Vagina (tissue), 2 donors: Measurements from ENCODE around the gene WNT5A. TPM values are rescaled to one million over a fixed set of nuclear protein-coding genes. Genes with fewer than 3 reads are reported as not detected.
"Not testable (repeated sequence)": the region's sequence is repeated elsewhere in the genome, so short reads cannot be mapped to it uniquely, and the experiment has no call there.

Experiments used
- DNase-seq, 2 donors: peaks; one replicate each; pipeline ENCODE4 v3.0.0-alpha.2; 2017; ENCODE audit errors: extremely low spot score in 2 of 2
- H3K27ac ChIP-seq: fragments of 200-600 bp; sonication (generic); one replicate; pipeline ENCODE4 v1.5.1; 2019
- H3K27me3 ChIP-seq: fragments of 200-600 bp; sonication (generic); one replicate; pipeline ENCODE4 v1.5.1; 2019
- H3K36me3 ChIP-seq, 2 donors: fragments of 200-600 bp; sonication (generic); one replicate each; pipeline ENCODE4 v1.5.1; 2017 to 2019
- H3K4me1 ChIP-seq: fragments of 200-600 bp; sonication (generic); one replicate; pipeline ENCODE4 v1.5.1; 2019
- H3K4me3 ChIP-seq, 2 donors: fragments of 200-600 bp; sonication (generic); 1 replicate in 1 of 2; 2 replicates in 1 of 2; pipeline ENCODE4 v1.5.1; 2016 to 2019
- H3K9me3 ChIP-seq: fragments of 200-600 bp; sonication (generic); one replicate; pipeline ENCODE4 v1.5.1; 2019
- CTCF ChIP-seq, 3 experiments: fragments of 450-650 bp in 2 of 3; fragments of 200-600 bp in 1 of 3; sonication (generic) in 1 of 3; IDR thresholded peaks; one replicate each; pipeline ENCODE4 v1.5.1; 2017 to 2019; ENCODE audit warnings: antibody characterized with exemption in 3 of 3, mild to moderate bottlenecking in 2 of 3, moderate library complexity in 2 of 3
- POLR2A ChIP-seq, 2 donors: fragments of 450-650 bp; IDR thresholded peaks; one replicate each; pipeline ENCODE4 v1.6.1; 2017; ENCODE audit warnings: antibody characterized with exemption in 2 of 2, mild to moderate bottlenecking in 2 of 2, moderate library complexity in 2 of 2
- POLR2AphosphoS5 ChIP-seq, 2 donors: sonication (generic); formaldehyde crosslinking; IDR thresholded peaks; one replicate each; pipeline ENCODE4 v1.9.0; 2017; ENCODE audit warnings: antibody characterized with exemption in 2 of 2, mild to moderate bottlenecking in 2 of 2, low read depth in 1 of 2; ENCODE audit not compliant: insufficient read depth in 1 of 2
- intact Hi-C: fragments of 100-400 bp; cut with DNase I; formaldehyde crosslinking; loops from one replicate; pipeline ENCODE4 v1.15.1; 2023
- total RNA-seq: library from RNA; depleted of rRNA; stranded (reverse); fragments of >200 nt; gene quantifications from one replicate; pipeline ENCODE4 v1.2.3, GENCODE V29; 2016

The WNT5A gene
- total RNA-seq, 1 donor from 2014 or later, result 52.3 TPM

GRCh38 chr3:55508335-55508734 is 21.2 kb upstream of the WNT5A start:
- Histone ChIP-seq H3K9me3 (no peaks in the 10 kb centered on the region), H3K27ac (no peak overlapping the region), H3K27me3 (no peaks in the 10 kb centered on the region), H3K4me1 (peaks cover 15% of the 10 kb centered on the region), H3K36me3 (no peaks in the 10 kb centered on the region), H3K4me3 (no peak overlapping the region)
- no peak for TF ChIP-seq POLR2AphosphoS5 (IDR thresholded peaks at IDR 0.05; ENCODE audit: insufficient read depth in 1 of 2, low read depth in 1 of 2)
- no peak for TF ChIP-seq CTCF (IDR thresholded peaks at IDR 0.05)
- TF ChIP-seq POLR2A (IDR thresholded peaks at IDR 0.05), result no peak
- DNase-seq, result no peak
- intact Hi-C loops, result no loop called here

GRCh38 chr3:55507808-55508207 is 20.7 kb upstream of the WNT5A start:
- no peak for DNase-seq
- intact Hi-C loops, result no loop called here
- H3K9me3 ChIP-seq, result no peaks in the 10 kb centered on the region
- no peak for TF ChIP-seq CTCF (IDR thresholded peaks at IDR 0.05)
- H3K27me3 ChIP-seq, result no peaks in the 10 kb centered on the region
- no peak overlapping the region for H3K27ac ChIP-seq
- no peak overlapping the region for H3K4me3 ChIP-seq
- H3K36me3 ChIP-seq, result no peaks in the 10 kb centered on the region
- peaks cover 13% of the 10 kb centered on the region for H3K4me1 ChIP-seq

GRCh38 chr3:55505776-55506175 is 18.7 kb upstream of the WNT5A start:
- Histone ChIP-seq H3K36me3 (no peaks in the 10 kb centered on the region), H3K27ac (no peak overlapping the region), H3K27me3 (no peaks in the 10 kb centered on the region), H3K9me3 (no peaks in the 10 kb centered on the region), H3K4me3 (no peak overlapping the region), H3K4me1 (no peaks in the 10 kb centered on the region)
- TF ChIP-seq CTCF (IDR thresholded peaks at IDR 0.05), result no peak
- no peak for TF ChIP-seq POLR2AphosphoS5 (IDR thresholded peaks at IDR 0.05; ENCODE audit: insufficient read depth in 1 of 2, low read depth in 1 of 2)
- intact Hi-C loops, result no loop called here
- no peak for DNase-seq

GRCh38 chr3:55505102-55505501 is 18.0 kb upstream of the WNT5A start:
- H3K36me3 ChIP-seq, intact Hi-C loops, H3K4me3 ChIP-seq, H3K27me3 ChIP-seq, DNase-seq, H3K9me3 ChIP-seq, H3K4me1 ChIP-seq, H3K27ac ChIP-seq: not testable (repeated sequence)

- Histone ChIP-seq H3K9me3 (no peaks in the 10 kb centered on the region), H3K27ac (no peak overlapping the region), H3K4me3 (no peak overlapping the region), H3K4me1 (no peaks in the 10 kb centered on the region), H3K36me3 (no peaks in the 10 kb centered on the region), H3K27me3 (no peaks in the 10 kb centered on the region)
- no peak for TF ChIP-seq POLR2AphosphoS5 (IDR thresholded peaks at IDR 0.05; ENCODE audit: insufficient read depth in 1 of 2, low read depth in 1 of 2)
- no peak for TF ChIP-seq POLR2A (IDR thresholded peaks at IDR 0.05)
- no peak for TF ChIP-seq CTCF (IDR thresholded peaks at IDR 0.05)
- DNase-seq, result no peak
- intact Hi-C loops, result no loop called here
These were observed 14.8 kb upstream of the WNT5A start for GRCh38 chr3:55501905-55502304.
